K562 (cell line): ENCODE data around the gene ADAM15. TPM values are rescaled to one million over a fixed set of nuclear protein-coding genes. Genes with fewer than 3 reads are reported as not detected.

Experiments
- ARHGAP35 ChIP-seq: fragments of 450-650 bp; IDR thresholded peaks from 2 replicates; pipeline ENCODE4 v1.6.1; 2018; ENCODE audit not compliant: partially characterized antibody
- DACH1 ChIP-seq: fragments of 450-650 bp; IDR thresholded peaks from 2 replicates; pipeline ENCODE4 v1.6.1; 2018; ENCODE audit not compliant: partially characterized antibody
- KDM4B ChIP-seq, 2 experiments: fragments of 450-650 bp in 1 of 2; sonication (generic) in 1 of 2; IDR thresholded peaks; 2 replicates each; pipeline ENCODE4 v1.6.1; 2016 to 2017; ENCODE audit warnings: borderline replicate concordance in 2 of 2, antibody characterized with exemption in 1 of 2, low read depth in 1 of 2, mild to moderate bottlenecking in 1 of 2
- L3MBTL2 ChIP-seq: fragments of 450-650 bp; IDR thresholded peaks from 2 replicates; pipeline ENCODE4 v1.6.1; 2016; ENCODE audit warnings: mild to moderate bottlenecking, moderate library complexity
- NCOA1 ChIP-seq: fragments of 450-650 bp; IDR thresholded peaks from 2 replicates; pipeline ENCODE4 v1.6.1; 2016; ENCODE audit warnings: low read depth
- POLR3G ChIP-seq: IDR thresholded peaks from 2 replicates; pipeline ENCODE4 v1.6.1; 2011; ENCODE audit not compliant: insufficient read length, insufficient replicate concordance; ENCODE audit errors: extremely low read depth
- SIN3A ChIP-seq, 2 experiments: fragments of 150-350 bp in 1 of 2; IDR thresholded peaks; 2 replicates each; pipeline ENCODE4 v1.6.1; 2011 to 2016; ENCODE audit warnings: borderline replicate concordance in 2 of 2, low read depth in 2 of 2, low read length in 2 of 2, mild to moderate bottlenecking in 2 of 2, moderate library complexity in 2 of 2; ENCODE audit not compliant: control insufficient read depth in 1 of 2
- TAF15 ChIP-seq: fragments of 200-400 bp; formaldehyde crosslinking; IDR thresholded peaks from 2 replicates; pipeline ENCODE4 v1.6.1; 2017; ENCODE audit warnings: mild to moderate bottlenecking, low read depth, low read length, moderate library complexity
- TAF7 ChIP-seq: fragments of 450-650 bp; IDR thresholded peaks from 2 replicates; pipeline ENCODE4 v1.6.1; 2016; ENCODE audit warnings: missing genetic modification characterization, missing compliant biosample characterization
- XRCC4 ChIP-seq: IDR thresholded peaks from one replicate; pipeline ENCODE4 v1.6.1; 2011; ENCODE audit not compliant: insufficient read depth, insufficient read length; ENCODE audit errors: extremely low read depth
- XRCC5 ChIP-seq: fragments of 200-400 bp; formaldehyde crosslinking; IDR thresholded peaks from 2 replicates; pipeline ENCODE4 v1.6.1; 2017; ENCODE audit warnings: low read depth, mild to moderate bottlenecking, low read length
- ZBTB1 ChIP-seq: sonication (generic); formaldehyde crosslinking; IDR thresholded peaks from 2 replicates; pipeline ENCODE4 v1.8.1; 2023; ENCODE audit warnings: missing genetic modification reagents, low read depth, mild to moderate bottlenecking, borderline replicate concordance
- ZNF551 ChIP-seq: fragments of 250-450 bp; sonication (Bioruptor Pico); IDR thresholded peaks from 2 replicates; pipeline ENCODE4 v1.5.0; 2021; ENCODE audit warnings: mild to moderate bottlenecking, moderate library complexity
- polyA plus RNA-seq, 8 experiments: library from polyadenylated mRNA; depleted of rRNA in 4 of 8; stranded (reverse) in 5 of 8; unstranded in 3 of 8; fragments of >200 nt; fragmentation: Nextera tagmentation in 2 of 8; fragmentation: Illumina TruSeq in 1 of 8; extraction: Ambion mirVana in 2 of 8; extraction: Trizol in 1 of 8; gene quantifications; 2 replicates each; pipeline versions ENCODE4 v1.2.1 to v1.2.3, GENCODE V29; 2011 to 2014; ENCODE audit warnings: inconsistent platforms in 1 of 8, missing spikeins in 1 of 8
- total RNA-seq, 7 experiments: library from RNA; depleted of rRNA in 6 of 7; stranded (reverse); fragments of >200 nt in 6 of 7; fragmentation: Illumina TruSeq in 2 of 7; extraction: Trizol in 2 of 7; gene quantifications; 2 replicates each; pipeline versions ENCODE4 v1.2.1 to v1.2.3, GENCODE V29; 2011 to 2021; ENCODE audit warnings: low replicate concordance in 1 of 7
- TF ChIP-seq, protein P1 (sequence below), 2 experiments: IDR thresholded peaks; 2 replicates each; pipeline ENCODE4 v1.6.1; 2011; ENCODE audit warnings: borderline replicate concordance in 1 of 2, control low read depth in 1 of 2, low read depth in 1 of 2, low read length in 1 of 2, mild to moderate bottlenecking in 1 of 2, mixed read lengths in 1 of 2, moderate library complexity in 1 of 2; ENCODE audit not compliant: insufficient read depth in 1 of 2, insufficient read length in 1 of 2, poor library complexity in 1 of 2, severe bottlenecking in 1 of 2; ENCODE audit errors: extremely low read depth in 1 of 2
- TF ChIP-seq, protein P2 (sequence below): conservative IDR thresholded peaks from 2 replicates; pipeline ENCODE4 v1.6.1; 2011; ENCODE audit warnings: low read depth, mild to moderate bottlenecking, low read length; ENCODE audit not compliant: control insufficient read depth
- TF ChIP-seq, protein P3 (sequence below): fragments of 450-650 bp; IDR thresholded peaks from 2 replicates; pipeline ENCODE4 v1.6.1; 2017; ENCODE audit warnings: mild to moderate bottlenecking, moderate library complexity
- TF ChIP-seq, protein P4 (sequence below): sonication (generic); formaldehyde crosslinking; IDR thresholded peaks from 2 replicates; pipeline ENCODE4 v1.8.1; 2023; ENCODE audit warnings: missing genetic modification reagents, mild to moderate bottlenecking, borderline replicate concordance
- TF ChIP-seq, protein P5 (sequence below): fragments of 450-650 bp; IDR thresholded peaks from one replicate; pipeline ENCODE4 v1.6.1; 2018; ENCODE audit warnings: mild to moderate bottlenecking, moderate library complexity; ENCODE audit not compliant: partially characterized antibody

ADAM15 gene
- total and polyA plus RNA-seq, 9 of the 15 experiments (the other 6 are each of a cell fraction or from before 2014, with no cell fraction given): 0.69 to 72.3 (median 32.8) TPM

DNA sequence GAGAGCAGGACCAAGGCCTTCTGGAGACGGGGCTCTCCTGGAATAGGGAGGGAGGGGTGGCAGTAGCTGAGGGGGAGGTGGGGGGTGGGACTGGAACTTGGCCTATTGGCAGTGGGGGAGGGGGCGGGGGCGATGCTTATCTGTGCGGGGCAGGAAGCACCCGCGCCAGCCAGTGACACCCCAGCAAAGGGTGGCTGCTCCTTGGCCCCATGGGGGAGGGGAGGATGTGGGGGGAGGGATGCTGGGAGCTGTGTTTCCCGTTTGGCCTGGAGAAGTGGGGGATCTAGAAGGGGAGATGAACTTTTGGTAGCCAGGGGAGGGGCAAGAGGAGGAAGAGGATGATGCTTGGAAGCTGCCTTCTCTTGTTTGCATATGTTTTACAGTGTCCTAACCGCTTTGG is 37.5 kb upstream of the ADAM15 start (continued):
- TF ChIP-seq, protein P1, sequence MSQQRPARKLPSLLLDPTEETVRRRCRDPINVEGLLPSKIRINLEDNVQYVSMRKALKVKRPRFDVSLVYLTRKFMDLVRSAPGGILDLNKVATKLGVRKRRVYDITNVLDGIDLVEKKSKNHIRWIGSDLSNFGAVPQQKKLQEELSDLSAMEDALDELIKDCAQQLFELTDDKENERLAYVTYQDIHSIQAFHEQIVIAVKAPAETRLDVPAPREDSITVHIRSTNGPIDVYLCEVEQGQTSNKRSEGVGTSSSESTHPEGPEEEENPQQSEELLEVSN (IDR thresholded peaks at IDR 0.05; ENCODE audit: borderline replicate concordance in 1 of 2, extremely low read depth in 1 of 2, insufficient read depth in 1 of 2, insufficient read length in 1 of 2, low read depth in 1 of 2, low read length in 1 of 2, poor library complexity in 1 of 2, severe bottlenecking in 1 of 2): no peak
- TF ChIP-seq XRCC4 (no peak), L3MBTL2 (no peak), TAF15 (no peak), SIN3A (IDR thresholded peaks at IDR 0.05; ENCODE audit: borderline replicate concordance in 2 of 2, control insufficient read depth in 1 of 2, low read depth in 2 of 2, low read length in 2 of 2) (no peak), POLR3G (no peak), ZNF551 (CRISPR knock-in tag) (no peak), NCOA1 (no peak), ARHGAP35 (no peak), XRCC5 (no peak), DACH1 (no peak), ZBTB1 (CRISPR knock-in tag) (no peak), KDM4B (IDR thresholded peaks at IDR 0.05; ENCODE audit: borderline replicate concordance in 2 of 2, low read depth in 1 of 2) (no peak), TAF7 (tag) (no peak)
- TF ChIP-seq, protein P2, sequence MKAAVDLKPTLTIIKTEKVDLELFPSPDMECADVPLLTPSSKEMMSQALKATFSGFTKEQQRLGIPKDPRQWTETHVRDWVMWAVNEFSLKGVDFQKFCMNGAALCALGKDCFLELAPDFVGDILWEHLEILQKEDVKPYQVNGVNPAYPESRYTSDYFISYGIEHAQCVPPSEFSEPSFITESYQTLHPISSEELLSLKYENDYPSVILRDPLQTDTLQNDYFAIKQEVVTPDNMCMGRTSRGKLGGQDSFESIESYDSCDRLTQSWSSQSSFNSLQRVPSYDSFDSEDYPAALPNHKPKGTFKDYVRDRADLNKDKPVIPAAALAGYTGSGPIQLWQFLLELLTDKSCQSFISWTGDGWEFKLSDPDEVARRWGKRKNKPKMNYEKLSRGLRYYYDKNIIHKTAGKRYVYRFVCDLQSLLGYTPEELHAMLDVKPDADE: no peak
- TF ChIP-seq, protein P3, sequence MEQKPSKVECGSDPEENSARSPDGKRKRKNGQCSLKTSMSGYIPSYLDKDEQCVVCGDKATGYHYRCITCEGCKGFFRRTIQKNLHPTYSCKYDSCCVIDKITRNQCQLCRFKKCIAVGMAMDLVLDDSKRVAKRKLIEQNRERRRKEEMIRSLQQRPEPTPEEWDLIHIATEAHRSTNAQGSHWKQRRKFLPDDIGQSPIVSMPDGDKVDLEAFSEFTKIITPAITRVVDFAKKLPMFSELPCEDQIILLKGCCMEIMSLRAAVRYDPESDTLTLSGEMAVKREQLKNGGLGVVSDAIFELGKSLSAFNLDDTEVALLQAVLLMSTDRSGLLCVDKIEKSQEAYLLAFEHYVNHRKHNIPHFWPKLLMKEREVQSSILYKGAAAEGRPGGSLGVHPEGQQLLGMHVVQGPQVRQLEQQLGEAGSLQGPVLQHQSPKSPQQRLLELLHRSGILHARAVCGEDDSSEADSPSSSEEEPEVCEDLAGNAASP: no peak
- TF ChIP-seq, protein P4, sequence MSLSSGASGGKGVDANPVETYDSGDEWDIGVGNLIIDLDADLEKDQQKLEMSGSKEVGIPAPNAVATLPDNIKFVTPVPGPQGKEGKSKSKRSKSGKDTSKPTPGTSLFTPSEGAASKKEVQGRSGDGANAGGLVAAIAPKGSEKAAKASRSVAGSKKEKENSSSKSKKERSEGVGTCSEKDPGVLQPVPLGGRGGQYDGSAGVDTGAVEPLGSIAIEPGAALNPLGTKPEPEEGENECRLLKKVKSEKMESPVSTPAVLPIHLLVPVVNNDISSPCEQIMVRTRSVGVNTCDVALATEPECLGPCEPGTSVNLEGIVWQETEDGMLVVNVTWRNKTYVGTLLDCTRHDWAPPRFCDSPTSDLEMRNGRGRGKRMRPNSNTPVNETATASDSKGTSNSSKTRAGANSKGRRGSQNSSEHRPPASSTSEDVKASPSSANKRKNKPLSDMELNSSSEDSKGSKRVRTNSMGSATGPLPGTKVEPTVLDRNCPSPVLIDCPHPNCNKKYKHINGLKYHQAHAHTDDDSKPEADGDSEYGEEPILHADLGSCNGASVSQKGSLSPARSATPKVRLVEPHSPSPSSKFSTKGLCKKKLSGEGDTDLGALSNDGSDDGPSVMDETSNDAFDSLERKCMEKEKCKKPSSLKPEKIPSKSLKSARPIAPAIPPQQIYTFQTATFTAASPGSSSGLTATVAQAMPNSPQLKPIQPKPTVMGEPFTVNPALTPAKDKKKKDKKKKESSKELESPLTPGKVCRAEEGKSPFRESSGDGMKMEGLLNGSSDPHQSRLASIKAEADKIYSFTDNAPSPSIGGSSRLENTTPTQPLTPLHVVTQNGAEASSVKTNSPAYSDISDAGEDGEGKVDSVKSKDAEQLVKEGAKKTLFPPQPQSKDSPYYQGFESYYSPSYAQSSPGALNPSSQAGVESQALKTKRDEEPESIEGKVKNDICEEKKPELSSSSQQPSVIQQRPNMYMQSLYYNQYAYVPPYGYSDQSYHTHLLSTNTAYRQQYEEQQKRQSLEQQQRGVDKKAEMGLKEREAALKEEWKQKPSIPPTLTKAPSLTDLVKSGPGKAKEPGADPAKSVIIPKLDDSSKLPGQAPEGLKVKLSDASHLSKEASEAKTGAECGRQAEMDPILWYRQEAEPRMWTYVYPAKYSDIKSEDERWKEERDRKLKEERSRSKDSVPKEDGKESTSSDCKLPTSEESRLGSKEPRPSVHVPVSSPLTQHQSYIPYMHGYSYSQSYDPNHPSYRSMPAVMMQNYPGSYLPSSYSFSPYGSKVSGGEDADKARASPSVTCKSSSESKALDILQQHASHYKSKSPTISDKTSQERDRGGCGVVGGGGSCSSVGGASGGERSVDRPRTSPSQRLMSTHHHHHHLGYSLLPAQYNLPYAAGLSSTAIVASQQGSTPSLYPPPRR (CRISPR knock-in tag): no peak
- TF ChIP-seq, protein P5, sequence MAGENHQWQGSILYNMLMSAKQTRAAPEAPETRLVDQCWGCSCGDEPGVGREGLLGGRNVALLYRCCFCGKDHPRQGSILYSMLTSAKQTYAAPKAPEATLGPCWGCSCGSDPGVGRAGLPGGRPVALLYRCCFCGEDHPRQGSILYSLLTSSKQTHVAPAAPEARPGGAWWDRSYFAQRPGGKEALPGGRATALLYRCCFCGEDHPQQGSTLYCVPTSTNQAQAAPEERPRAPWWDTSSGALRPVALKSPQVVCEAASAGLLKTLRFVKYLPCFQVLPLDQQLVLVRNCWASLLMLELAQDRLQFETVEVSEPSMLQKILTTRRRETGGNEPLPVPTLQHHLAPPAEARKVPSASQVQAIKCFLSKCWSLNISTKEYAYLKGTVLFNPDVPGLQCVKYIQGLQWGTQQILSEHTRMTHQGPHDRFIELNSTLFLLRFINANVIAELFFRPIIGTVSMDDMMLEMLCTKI: no peak
